Endodermal cell (in vitro differentiated cells): ENCODE data around the gene PNPLA7. TPM values are rescaled to one million over a fixed set of nuclear protein-coding genes. Genes with fewer than 3 reads are reported as not detected.
A peak's percentile ranks its signal among the peaks of the same experiment; 100 is the strongest.

Source experiments
- DNase-seq: peaks from one replicate; pipeline ENCODE4 v3.0.0-alpha.2; 2017
- H3K27ac ChIP-seq: 2 replicates; pipeline ENCODE4 v1.5.1; 2013; ENCODE audit warnings: mild to moderate bottlenecking, low read depth, low read length, moderate library complexity
- H3K27me3 ChIP-seq: 2 replicates; pipeline ENCODE4 v1.6.1; 2013; ENCODE audit warnings: mild to moderate bottlenecking, low read length, moderate library complexity; ENCODE audit not compliant: insufficient read depth, control insufficient read depth, poor library complexity, severe bottlenecking
- H3K36me3 ChIP-seq: 2 replicates; pipeline ENCODE4 v1.7.0; 2013; ENCODE audit warnings: mild to moderate bottlenecking, low read length, moderate library complexity; ENCODE audit not compliant: control insufficient read depth, insufficient read depth
- H3K4me1 ChIP-seq: one replicate; pipeline ENCODE4 v1.7.0; 2013; ENCODE audit warnings: low read length; ENCODE audit not compliant: control insufficient read depth, insufficient read depth
- H3K4me3 ChIP-seq: 2 replicates; pipeline ENCODE4 v1.5.1; 2013; ENCODE audit warnings: mild to moderate bottlenecking, low read length, moderate library complexity
- H3K9ac ChIP-seq: 2 replicates; pipeline ENCODE4 v1.6.1; 2013; ENCODE audit warnings: mild to moderate bottlenecking, low read length, moderate library complexity; ENCODE audit not compliant: poor library complexity, severe bottlenecking; ENCODE audit errors: extremely low read depth
- H3K9me3 ChIP-seq: 2 replicates; pipeline ENCODE4 v1.6.1; 2013; ENCODE audit warnings: mild to moderate bottlenecking, low read length, moderate library complexity; ENCODE audit not compliant: control insufficient read depth
- H3K27ac Mint-ChIP-seq: 2 replicates; pipeline ENCODE4 v1.8.0; 2020; ENCODE audit warnings: mixed read lengths
- H3K27me3 Mint-ChIP-seq: 2 replicates; pipeline ENCODE4 v1.8.0; 2021; ENCODE audit warnings: mild to moderate bottlenecking, mixed read lengths; ENCODE audit not compliant: insufficient read depth
- H3K36me3 Mint-ChIP-seq: 2 replicates; pipeline ENCODE4 v1.8.0; 2020; ENCODE audit warnings: low read depth, mixed read lengths
- H3K4me1 Mint-ChIP-seq: 2 replicates; pipeline ENCODE4 v1.8.0; 2020; ENCODE audit warnings: mixed read lengths
- H3K4me3 Mint-ChIP-seq: 2 replicates; pipeline ENCODE4 v1.8.0; 2020; ENCODE audit warnings: mild to moderate bottlenecking, moderate library complexity, mixed read lengths
- H3K9me3 Mint-ChIP-seq: 2 replicates; pipeline ENCODE4 v1.8.0; 2020; ENCODE audit warnings: mild to moderate bottlenecking, mixed read lengths
- WGBS, 2 experiments: methylation state at CpG; one replicate each; pipeline versions ENCODE4 v1.1.5 to v1.1.7; 2013; ENCODE audit warnings: missing lambda C conversion rate in 2 of 2, mixed read lengths in 1 of 2; ENCODE audit not compliant: insufficient coverage in 1 of 2, insufficient read length in 1 of 2; 5-methylcytosine and 5-hydroxymethylcytosine counted together
- total RNA-seq, 2 donors: library from RNA; stranded (reverse); fragmentation: NEBNext Ultra II Directional in 1 of 2; extraction: Animal tissue kit (Norgen Biotek cat#: 25700) in 1 of 2; gene quantifications; 2 replicates in 1 of 2; 3 replicates in 1 of 2; pipeline ENCODE4 v1.2.1, GENCODE V29; 2021
- TF ChIP-seq, protein P1 (sequence below): fragments of 200-600 bp; sonication (generic); conservative IDR thresholded peaks from 2 replicates; pipeline ENCODE4 v1.5.0; 2021; ENCODE audit warnings: antibody characterized with exemption, mild to moderate bottlenecking

Gene PNPLA7
- total RNA-seq, 2 donors from 2014 or later = 2.0 to 2.4 TPM

DNA sequence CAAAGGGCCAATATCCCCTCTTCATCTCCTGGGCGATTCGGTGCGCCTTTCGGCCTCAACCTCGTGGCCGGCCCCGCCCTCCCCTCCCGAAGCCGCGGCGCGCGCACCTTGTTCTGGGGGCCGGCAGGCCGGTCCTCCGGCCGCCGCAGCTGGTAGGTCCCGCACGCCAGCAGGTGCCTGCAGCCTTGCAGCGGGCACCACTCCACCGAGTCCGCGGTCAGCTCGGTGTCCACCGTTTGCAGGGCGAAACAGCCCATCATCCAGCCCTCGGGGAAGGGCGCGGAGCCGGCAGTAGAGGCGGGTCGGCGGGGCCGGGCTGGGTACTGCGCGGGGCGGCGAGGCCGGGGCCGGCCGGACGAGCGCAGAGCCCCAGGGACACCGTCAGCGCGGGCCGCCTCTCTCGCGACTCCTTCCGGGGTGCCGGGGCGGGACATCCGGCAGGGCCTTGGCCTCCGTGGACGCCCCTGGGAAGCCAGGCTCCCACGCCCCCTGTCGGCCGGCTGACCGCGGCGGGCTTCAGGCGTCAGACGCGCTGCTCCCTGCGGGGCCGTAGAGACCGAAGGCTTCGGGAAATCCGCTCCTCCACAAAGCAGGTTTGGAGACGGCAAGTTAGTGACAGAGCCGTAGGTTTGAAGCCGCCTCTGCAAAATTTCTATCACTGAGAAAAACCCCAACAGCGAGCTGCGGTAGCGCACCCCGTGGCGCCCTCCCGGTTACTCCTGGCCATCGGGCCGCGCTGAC lies 28.5 kb upstream of the PNPLA7 start, which contains the start of gene DPH7:
Gene DPH7 (minus strand): TSS at position 408 of the 741 bp plus-strand sequence. CDS start 148 bp downstream, at position 260.
- Mint-ChIP-seq H3K4me1 (peaks cover 19% of the 10 kb centered on the region), H3K27ac (peak within 1 kb of the TSS; percentile 88), H3K36me3 (peaks cover 51% of the 10 kb centered on the region), H3K9me3 (no peaks in the 10 kb centered on the region), H3K4me3 (peak within 1 kb of the TSS; percentile 82), H3K27me3 (no peaks in the 10 kb centered on the region)
- H3K9ac ChIP-seq = peak within 1 kb of the TSS; percentile 72
- no peaks in the 10 kb centered on the region for H3K27me3 ChIP-seq
- peak within 1 kb of the TSS; percentile 82 for H3K4me3 ChIP-seq
- TF ChIP-seq, protein P1, sequence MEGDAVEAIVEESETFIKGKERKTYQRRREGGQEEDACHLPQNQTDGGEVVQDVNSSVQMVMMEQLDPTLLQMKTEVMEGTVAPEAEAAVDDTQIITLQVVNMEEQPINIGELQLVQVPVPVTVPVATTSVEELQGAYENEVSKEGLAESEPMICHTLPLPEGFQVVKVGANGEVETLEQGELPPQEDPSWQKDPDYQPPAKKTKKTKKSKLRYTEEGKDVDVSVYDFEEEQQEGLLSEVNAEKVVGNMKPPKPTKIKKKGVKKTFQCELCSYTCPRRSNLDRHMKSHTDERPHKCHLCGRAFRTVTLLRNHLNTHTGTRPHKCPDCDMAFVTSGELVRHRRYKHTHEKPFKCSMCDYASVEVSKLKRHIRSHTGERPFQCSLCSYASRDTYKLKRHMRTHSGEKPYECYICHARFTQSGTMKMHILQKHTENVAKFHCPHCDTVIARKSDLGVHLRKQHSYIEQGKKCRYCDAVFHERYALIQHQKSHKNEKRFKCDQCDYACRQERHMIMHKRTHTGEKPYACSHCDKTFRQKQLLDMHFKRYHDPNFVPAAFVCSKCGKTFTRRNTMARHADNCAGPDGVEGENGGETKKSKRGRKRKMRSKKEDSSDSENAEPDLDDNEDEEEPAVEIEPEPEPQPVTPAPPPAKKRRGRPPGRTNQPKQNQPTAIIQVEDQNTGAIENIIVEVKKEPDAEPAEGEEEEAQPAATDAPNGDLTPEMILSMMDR = peak; percentile 99
- H3K9me3 ChIP-seq = no peaks in the 10 kb centered on the region
- peak; percentile 99 for DNase-seq
- H3K4me1 ChIP-seq = peaks cover 7% of the 10 kb centered on the region
- WGBS, 2 experiments = 3 to 5% methylated on average over 39 to 82 of the region's 82 CpGs
- H3K36me3 ChIP-seq = peaks cover 56% of the 10 kb centered on the region
- H3K27ac ChIP-seq = peak within 1 kb of the TSS; percentile 83

DNA sequence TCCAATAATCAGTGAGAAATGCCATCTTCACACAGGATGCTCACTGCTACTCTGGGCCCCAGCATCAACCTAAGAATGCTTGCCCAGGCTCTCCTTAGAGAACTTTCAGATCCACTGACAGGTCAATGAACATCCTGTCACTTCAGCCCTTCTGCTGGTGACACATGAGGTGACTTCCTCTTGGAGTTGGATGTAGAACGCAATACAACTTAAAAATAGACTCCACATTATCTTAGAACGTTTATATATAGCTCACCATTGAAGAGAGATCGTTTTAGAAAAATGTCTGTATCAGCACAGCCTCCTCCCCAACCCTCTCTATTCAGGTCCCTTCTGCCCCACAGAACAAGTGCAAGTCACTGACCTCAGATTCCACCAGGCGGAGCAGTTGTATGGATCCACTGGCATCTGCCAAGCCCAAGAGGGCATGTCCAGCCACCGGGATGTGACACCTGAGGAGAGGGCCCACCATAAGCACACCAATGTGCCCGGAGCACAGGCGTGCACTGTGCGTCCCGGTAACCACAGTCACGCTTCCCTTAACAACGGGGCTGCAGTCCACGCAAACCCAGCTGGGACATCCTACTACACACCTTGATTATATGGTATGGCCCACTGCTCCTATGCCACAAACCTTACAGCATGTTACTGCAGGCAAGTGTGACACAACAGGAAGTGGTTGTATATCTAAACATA lies 25.7 kb upstream of the PNPLA7 start:
- H3K9ac ChIP-seq = no peak overlapping the region
- Mint-ChIP-seq H3K27me3 (no peaks in the 10 kb centered on the region), H3K9me3 (no peaks in the 10 kb centered on the region), H3K4me3 (no peak overlapping the region), H3K4me1 (peaks cover 19% of the 10 kb centered on the region), H3K27ac (no peak overlapping the region), H3K36me3 (peaks cover 45% of the 10 kb centered on the region)
- peaks cover 46% of the 10 kb centered on the region for H3K36me3 ChIP-seq
- WGBS, 2 experiments = 94 to 95% methylated on average over 11 to 12 of the region's 12 CpGs
- H3K4me3 ChIP-seq = no peak overlapping the region
- H3K27ac ChIP-seq = no peak overlapping the region
- TF ChIP-seq, protein P1 = peak; percentile 24
- no peak for DNase-seq
- no peaks in the 10 kb centered on the region for H3K9me3 ChIP-seq
- peaks cover 7% of the 10 kb centered on the region for H3K4me1 ChIP-seq
- H3K27me3 ChIP-seq = no peaks in the 10 kb centered on the region

DNA sequence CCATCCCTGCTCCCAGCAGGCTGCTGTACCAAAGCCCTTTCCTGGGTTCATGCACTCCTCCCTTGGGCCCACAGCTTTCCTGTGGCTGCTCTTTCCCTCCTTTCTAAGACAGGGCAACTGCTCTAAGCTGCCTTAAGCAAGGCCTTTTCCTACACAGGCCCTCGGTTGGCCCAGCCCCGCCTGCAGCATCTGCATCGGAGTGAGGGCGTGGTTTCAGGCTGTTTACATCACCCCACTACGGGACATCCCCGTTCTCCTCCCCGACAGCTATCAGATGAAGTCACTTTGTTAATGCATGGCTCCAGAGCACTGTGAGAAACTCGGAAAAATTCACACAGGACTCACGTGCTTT lies 25.1 kb upstream of the PNPLA7 start:
- Mint-ChIP-seq H3K27me3 (no peaks in the 10 kb centered on the region), H3K27ac (no peak overlapping the region), H3K9me3 (no peaks in the 10 kb centered on the region), H3K4me3 (no peak overlapping the region), H3K36me3 (peaks cover 50% of the 10 kb centered on the region), H3K4me1 (peaks cover 17% of the 10 kb centered on the region)
- WGBS, 2 experiments = 90 to 93% methylated on average over 9 of the region's 9 CpGs
- TF ChIP-seq, protein P1 = no peak
- Histone ChIP-seq H3K4me1 (peaks cover 7% of the 10 kb centered on the region), H3K9ac (no peak overlapping the region), H3K4me3 (no peak overlapping the region), H3K27me3 (no peaks in the 10 kb centered on the region), H3K27ac (no peak overlapping the region), H3K36me3 (peaks cover 44% of the 10 kb centered on the region), H3K9me3 (no peaks in the 10 kb centered on the region)
- no peak for DNase-seq
